ENCODE results near the gene SYT7.

DNA sequence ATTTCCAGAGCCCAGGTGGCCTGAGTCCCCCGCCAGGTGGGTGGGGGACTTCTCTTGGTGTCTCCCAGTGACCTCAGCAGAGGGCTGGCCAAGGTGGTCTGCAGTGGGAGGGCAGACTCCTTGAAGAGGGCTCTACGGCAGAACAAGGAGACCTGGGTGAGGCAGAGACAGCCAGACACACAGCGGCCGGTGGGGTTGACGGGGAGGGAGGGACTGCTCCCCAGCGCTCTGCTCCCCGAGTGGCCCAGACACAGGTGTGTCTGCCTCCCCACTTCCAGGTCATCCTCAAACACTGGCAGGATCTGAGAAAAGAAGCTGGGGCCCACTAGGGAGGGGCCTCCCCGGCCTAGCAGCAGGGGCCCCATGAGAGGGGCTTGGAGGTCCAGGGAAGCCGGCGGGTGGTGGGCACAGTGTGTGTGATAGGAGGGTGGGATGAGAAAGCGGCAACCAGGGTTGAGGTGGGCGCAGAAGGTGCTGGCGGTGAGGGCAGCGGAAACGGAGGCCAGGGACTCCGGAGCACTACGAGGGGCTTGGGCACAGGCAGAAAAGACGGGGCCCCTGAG lies 30.1 kb downstream of the SYT7 start:
- TF ChIP-seq, protein P1, sequence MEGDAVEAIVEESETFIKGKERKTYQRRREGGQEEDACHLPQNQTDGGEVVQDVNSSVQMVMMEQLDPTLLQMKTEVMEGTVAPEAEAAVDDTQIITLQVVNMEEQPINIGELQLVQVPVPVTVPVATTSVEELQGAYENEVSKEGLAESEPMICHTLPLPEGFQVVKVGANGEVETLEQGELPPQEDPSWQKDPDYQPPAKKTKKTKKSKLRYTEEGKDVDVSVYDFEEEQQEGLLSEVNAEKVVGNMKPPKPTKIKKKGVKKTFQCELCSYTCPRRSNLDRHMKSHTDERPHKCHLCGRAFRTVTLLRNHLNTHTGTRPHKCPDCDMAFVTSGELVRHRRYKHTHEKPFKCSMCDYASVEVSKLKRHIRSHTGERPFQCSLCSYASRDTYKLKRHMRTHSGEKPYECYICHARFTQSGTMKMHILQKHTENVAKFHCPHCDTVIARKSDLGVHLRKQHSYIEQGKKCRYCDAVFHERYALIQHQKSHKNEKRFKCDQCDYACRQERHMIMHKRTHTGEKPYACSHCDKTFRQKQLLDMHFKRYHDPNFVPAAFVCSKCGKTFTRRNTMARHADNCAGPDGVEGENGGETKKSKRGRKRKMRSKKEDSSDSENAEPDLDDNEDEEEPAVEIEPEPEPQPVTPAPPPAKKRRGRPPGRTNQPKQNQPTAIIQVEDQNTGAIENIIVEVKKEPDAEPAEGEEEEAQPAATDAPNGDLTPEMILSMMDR (IDR thresholded peaks at IDR 0.05) = no peak
- no peak for TF ChIP-seq POLR2A (IDR thresholded peaks at IDR 0.05)
